Uterus (tissue), 4 donors: ENCODE data around the gene ARL2. TPM values are rescaled to one million over a fixed set of nuclear protein-coding genes. Genes with fewer than 3 reads are reported as not detected.

Source experiments
- DNase-seq, 2 donors: peaks; one replicate each; pipeline ENCODE4 v3.0.0-alpha.2; 2019 to 2020
- H3K27ac ChIP-seq, 2 donors: fragments of 200-600 bp; sonication (generic); 1 replicate in 1 of 2; 2 replicates in 1 of 2; pipeline ENCODE4 v1.5.1; 2016 to 2018
- H3K27me3 ChIP-seq, 2 donors: fragments of 200-600 bp; sonication (generic); one replicate each; pipeline ENCODE4 v1.5.1; 2018 to 2019; ENCODE audit warnings: control low read depth in 1 of 2
- H3K36me3 ChIP-seq, 2 donors: fragments of 200-600 bp; sonication (generic); one replicate each; pipeline ENCODE4 v1.5.1; 2019; ENCODE audit warnings: control low read depth in 1 of 2
- H3K4me1 ChIP-seq, 2 donors: fragments of 200-600 bp; sonication (generic); one replicate each; pipeline ENCODE4 v1.5.1; 2018 to 2019; ENCODE audit warnings: control low read depth in 1 of 2
- H3K4me3 ChIP-seq, 2 donors: fragments of 200-600 bp; sonication (generic); 1 replicate in 1 of 2; 2 replicates in 1 of 2; pipeline ENCODE4 v1.5.1; 2018 to 2019; ENCODE audit warnings: mild to moderate bottlenecking in 1 of 2
- H3K9me3 ChIP-seq, 2 donors: fragments of 200-600 bp; sonication (generic); one replicate each; pipeline ENCODE4 v1.5.1; 2019; ENCODE audit warnings: control low read depth in 1 of 2
- POLR2A ChIP-seq, 2 donors: fragments of 450-650 bp; IDR thresholded peaks; one replicate each; pipeline ENCODE4 v1.6.1; 2016; ENCODE audit warnings: antibody characterized with exemption in 2 of 2, mild to moderate bottlenecking in 1 of 2, moderate library complexity in 1 of 2
- intact Hi-C: fragments of 100-400 bp; cut with DNase I; formaldehyde crosslinking; loops from one replicate; pipeline ENCODE4 v1.15.1; 2023; ENCODE audit warnings: low total_unique reads
- microRNA-seq: library from miRNA; unstranded; fragments of <30 nt; microRNA quantifications from one replicate; pipeline ENCODE4, GENCODE V29; 2016; ENCODE audit warnings: borderline microRNAs expressed, borderline replicate concordance
- small RNA-seq: library from RNA; depleted of rRNA; stranded (forward); fragments of <200 nt; gene quantifications from one replicate; pipeline ENCODE3, GENCODE V24; 2016
- total RNA-seq, 4 donors: library from RNA; depleted of rRNA in 3 of 4; stranded (reverse); fragments of >200 nt in 3 of 4; gene quantifications; one replicate each; pipeline versions ENCODE4 v1.1.0 to v1.2.4, GENCODE V29; 2014 to 2023
- TF ChIP-seq, protein P1 (sequence below), 4 experiments: fragments of 200-600 bp in 2 of 4; fragments of 450-650 bp in 2 of 4; sonication (generic) in 2 of 4; IDR thresholded peaks; one replicate each; pipeline ENCODE4 v1.5.1; 2016 to 2019; ENCODE audit warnings: antibody characterized with exemption in 4 of 4, mild to moderate bottlenecking in 2 of 4, moderate library complexity in 1 of 4
- donor health status: DM: yes; HTN: yes; CAD: no.

Gene ARL2
- total RNA-seq, 4 donors from 2014 or later: 63.5 to 120 (median 93.8) TPM

DNA sequence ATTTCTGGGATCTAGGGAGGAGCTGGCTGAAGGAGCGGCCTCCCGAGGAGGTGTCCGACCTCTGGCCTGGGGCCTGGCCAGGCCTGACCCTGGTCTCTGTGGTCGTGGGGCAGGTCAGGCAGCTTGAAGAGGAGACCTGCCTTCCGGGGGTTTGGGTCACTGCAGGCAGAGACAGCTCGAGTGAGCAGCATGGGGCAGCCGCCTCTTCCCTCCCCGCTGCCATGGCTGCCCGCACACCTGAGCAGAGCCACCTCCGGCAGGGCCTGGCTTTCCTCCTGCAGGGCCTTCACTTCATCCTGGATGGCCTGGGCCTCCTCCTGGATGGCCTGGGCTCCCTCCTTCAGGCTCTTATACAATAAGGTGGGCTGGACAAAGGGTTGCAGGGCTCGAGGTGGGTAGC, 52.4 kb downstream of the ARL2 start:
- Histone ChIP-seq H3K4me1 (no peaks in the 10 kb centered on the region), H3K27me3 (no peaks in the 10 kb centered on the region), H3K36me3 (no peaks in the 10 kb centered on the region), H3K9me3 (no peaks in the 10 kb centered on the region), H3K27ac (no peak overlapping the region), H3K4me3 (no peak overlapping the region)
- intact Hi-C loops: no loop called here
- TF ChIP-seq, protein P1, sequence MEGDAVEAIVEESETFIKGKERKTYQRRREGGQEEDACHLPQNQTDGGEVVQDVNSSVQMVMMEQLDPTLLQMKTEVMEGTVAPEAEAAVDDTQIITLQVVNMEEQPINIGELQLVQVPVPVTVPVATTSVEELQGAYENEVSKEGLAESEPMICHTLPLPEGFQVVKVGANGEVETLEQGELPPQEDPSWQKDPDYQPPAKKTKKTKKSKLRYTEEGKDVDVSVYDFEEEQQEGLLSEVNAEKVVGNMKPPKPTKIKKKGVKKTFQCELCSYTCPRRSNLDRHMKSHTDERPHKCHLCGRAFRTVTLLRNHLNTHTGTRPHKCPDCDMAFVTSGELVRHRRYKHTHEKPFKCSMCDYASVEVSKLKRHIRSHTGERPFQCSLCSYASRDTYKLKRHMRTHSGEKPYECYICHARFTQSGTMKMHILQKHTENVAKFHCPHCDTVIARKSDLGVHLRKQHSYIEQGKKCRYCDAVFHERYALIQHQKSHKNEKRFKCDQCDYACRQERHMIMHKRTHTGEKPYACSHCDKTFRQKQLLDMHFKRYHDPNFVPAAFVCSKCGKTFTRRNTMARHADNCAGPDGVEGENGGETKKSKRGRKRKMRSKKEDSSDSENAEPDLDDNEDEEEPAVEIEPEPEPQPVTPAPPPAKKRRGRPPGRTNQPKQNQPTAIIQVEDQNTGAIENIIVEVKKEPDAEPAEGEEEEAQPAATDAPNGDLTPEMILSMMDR (IDR thresholded peaks at IDR 0.05): no peak
- TF ChIP-seq POLR2A (IDR thresholded peaks at IDR 0.05): no peak
- no peak for DNase-seq

DNA sequence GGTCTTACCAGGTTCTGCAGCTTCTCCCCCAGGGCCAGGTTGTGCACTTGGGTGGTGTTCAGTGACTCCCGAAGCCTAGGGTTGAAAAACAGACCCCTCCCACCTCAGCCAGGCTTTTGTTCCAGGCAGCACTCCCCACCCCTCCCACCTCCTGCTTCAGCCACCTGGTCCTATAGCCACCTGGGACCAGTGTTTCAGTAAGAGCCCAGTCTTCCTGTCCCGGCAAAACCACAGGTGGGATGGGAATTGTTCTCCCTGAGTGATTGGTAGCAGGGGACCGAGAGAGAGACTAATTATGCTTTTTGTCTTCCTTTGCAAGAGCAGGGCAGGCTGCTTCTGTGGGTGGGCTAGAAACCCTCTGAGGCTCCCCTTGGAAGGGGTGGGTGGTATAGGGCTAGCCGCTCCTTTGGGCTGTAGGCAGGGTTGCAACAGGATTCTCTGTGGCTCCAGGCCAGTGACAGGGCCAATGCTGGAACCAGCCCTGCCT, 52.9 kb downstream of the ARL2 start:
- Histone ChIP-seq H3K36me3 (no peaks in the 10 kb centered on the region), H3K9me3 (no peaks in the 10 kb centered on the region), H3K4me1 (no peaks in the 10 kb centered on the region), H3K27ac (no peak overlapping the region), H3K27me3 (no peaks in the 10 kb centered on the region), H3K4me3 (no peak overlapping the region)
- DNase-seq: no peak
- TF ChIP-seq POLR2A (IDR thresholded peaks at IDR 0.05): no peak
- TF ChIP-seq, protein P1 (IDR thresholded peaks at IDR 0.05): no peak
- intact Hi-C loops: no loop called here

DNA sequence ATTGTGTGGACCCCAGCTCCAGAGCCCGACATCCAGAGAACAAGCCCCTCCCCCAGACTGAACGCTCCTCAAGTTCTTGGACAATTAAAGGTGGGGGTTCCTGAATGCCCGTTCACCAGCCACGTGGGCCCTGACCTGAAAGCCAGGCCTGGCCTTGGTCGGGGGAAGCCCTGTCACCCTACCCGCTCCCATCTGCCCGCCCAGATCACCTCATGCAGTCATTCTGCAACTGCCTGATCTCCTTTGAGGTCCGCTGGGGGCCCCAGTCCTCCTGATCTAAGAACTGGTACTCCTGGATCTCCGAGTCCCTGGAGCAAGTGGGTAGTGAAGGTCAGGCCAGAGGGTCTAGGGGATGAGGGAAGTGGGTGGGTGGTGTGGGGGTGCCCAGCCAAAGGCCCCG, 53.5 kb downstream of the ARL2 start:
- Histone ChIP-seq H3K27ac (no peak overlapping the region), H3K27me3 (no peaks in the 10 kb centered on the region), H3K36me3 (no peaks in the 10 kb centered on the region), H3K9me3 (no peaks in the 10 kb centered on the region), H3K4me3 (no peak overlapping the region), H3K4me1 (no peaks in the 10 kb centered on the region)
- intact Hi-C loops: no loop called here
- no peak for DNase-seq
- TF ChIP-seq POLR2A (IDR thresholded peaks at IDR 0.05): no peak
- TF ChIP-seq, protein P1 (IDR thresholded peaks at IDR 0.05): no peak

DNA sequence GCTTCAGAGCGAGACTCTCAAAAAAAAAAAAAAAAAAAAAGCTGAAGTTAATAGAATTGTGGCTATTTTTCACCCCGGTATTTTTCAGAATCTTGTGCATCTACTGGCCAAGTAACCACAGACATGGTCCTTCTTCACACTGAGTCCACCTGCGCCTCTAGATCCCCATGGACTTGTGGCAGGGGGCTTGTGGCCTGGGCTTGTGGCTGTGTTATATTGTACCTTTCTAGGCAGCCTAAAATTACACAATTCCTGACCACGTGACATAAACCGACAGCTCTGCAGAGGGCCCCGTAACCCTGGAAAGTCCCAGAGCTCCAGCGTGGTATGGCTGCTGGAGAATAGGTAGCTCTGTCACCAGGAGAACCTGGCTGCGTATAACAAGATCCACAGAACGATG, 55.3 kb downstream of the ARL2 start:
- no peak for DNase-seq
- no peak overlapping the region for H3K27ac ChIP-seq
- no peaks in the 10 kb centered on the region for H3K27me3 ChIP-seq
- H3K4me1 ChIP-seq: no peaks in the 10 kb centered on the region
- no peaks in the 10 kb centered on the region for H3K9me3 ChIP-seq
- H3K4me3 ChIP-seq: no peak overlapping the region
- intact Hi-C loops: no loop called here
- TF ChIP-seq, protein P1 (IDR thresholded peaks at IDR 0.05): no peak
- TF ChIP-seq POLR2A (IDR thresholded peaks at IDR 0.05): no peak
- H3K36me3 ChIP-seq: no peaks in the 10 kb centered on the region

Small RNAs within 50 kb of the gene (microRNA-seq; reads per million reads assigned to microRNA genes)
- gene MIR6879: not detected

Small RNAs within 50 kb of the gene (small RNA-seq; reads per million reads assigned to genes)
- gene MIR6879: not detected
- not detected for gene SNX15

Other genes starting within 250 kb of the ARL2 start
- gene SF1, start 235.6 kb upstream of the ARL2 start, total RNA-seq: 100 to 1,000 TPM in 3 of 4 donors, 10 to 100 TPM in 1; 62.0 to 374 (median 219) TPM
- gene MAP4K2, start 210.9 kb upstream of the ARL2 start, total RNA-seq: 10 to 100 TPM; 10.2 to 49.1 (median 24.4) TPM
- gene MEN1, start 203.6 kb upstream of the ARL2 start, total RNA-seq: 10 to 100 TPM in 2 of 4 donors, 1 to 10 TPM in 2; 3.8 to 26.2 (median 14.9) TPM
- gene CDC42BPG, start 169.5 kb upstream of the ARL2 start, total RNA-seq: 1 to 10 TPM in 1 of 4 donors, under 1 TPM in 3; under 0.01 to 2.7 (median 0.30) TPM
- gene EHD1, start 135.5 kb upstream of the ARL2 start, total RNA-seq: 10 to 100 TPM in 3 of 4 donors, 1 to 10 TPM in 1; 3.5 to 78.7 (median 36.9) TPM
- 10 to 100 TPM in 3 of 4 donors, 1 to 10 TPM in 1; 6.8 to 39.6 (median 18.4) TPM for gene ATG2A, start 97.0 kb upstream of the ARL2 start, total RNA-seq
- 10 to 100 TPM in 2 of 4 donors, 1 to 10 TPM in 2; 6.7 to 23.4 (median 13.0) TPM for gene PPP2R5B, start 89.5 kb upstream of the ARL2 start, total RNA-seq
- not detected for gene GPHA2, start 78.3 kb upstream of the ARL2 start, total RNA-seq
- gene MAJIN, start 42.1 kb upstream of the ARL2 start, total RNA-seq: under 1 TPM in 1 of 4 donors, not detected in 3; under 0.01 TPM
- gene BATF2, start 17.2 kb upstream of the ARL2 start, total RNA-seq: 1 to 10 TPM in 1 of 4 donors, under 1 TPM in 1, not detected in 2; 0.90 to 3.7 TPM
- gene SNX15, start 13.3 kb downstream of the ARL2 start, total RNA-seq: 10 to 100 TPM; 13.1 to 27.6 (median 20.6) TPM
- gene SAC3D1, start 27.1 kb downstream of the ARL2 start, total RNA-seq: 10 to 100 TPM in 1 of 4 donors, 1 to 10 TPM in 3; 1.5 to 22.3 (median 7.9) TPM
- gene NAALADL1, start 44.4 kb downstream of the ARL2 start, total RNA-seq: 10 to 100 TPM in 2 of 4 donors, under 1 TPM in 2; 0.59 to 37.1 (median 17.6) TPM
- gene CDCA5, start 69.9 kb downstream of the ARL2 start, total RNA-seq: 1 to 10 TPM in 1 of 4 donors, under 1 TPM in 2, not detected in 1; 0.30 to 7.1 (median 0.77) TPM
- gene ZFPL1, start 70.1 kb downstream of the ARL2 start, total RNA-seq: 10 to 100 TPM in 3 of 4 donors, 1 to 10 TPM in 1; 9.0 to 37.5 (median 24.5) TPM
- 100 to 1,000 TPM in 3 of 4 donors, 10 to 100 TPM in 1; 96.1 to 447 (median 140) TPM for gene VPS51, start 82.1 kb downstream of the ARL2 start, total RNA-seq
- gene TM7SF2, start 97.7 kb downstream of the ARL2 start, total RNA-seq: 10 to 100 TPM in 1 of 4 donors, 1 to 10 TPM in 2, under 1 TPM in 1; 0.77 to 16.7 (median 5.5) TPM
- 1 to 10 TPM in 3 of 4 donors, not detected in 1; 4.6 to 9.6 (median 5.7) TPM for gene ZNHIT2, start 103.5 kb downstream of the ARL2 start, total RNA-seq
- gene FAU, start 108.0 kb downstream of the ARL2 start, total RNA-seq: 1,000 to 10,000 TPM in 3 of 4 donors, 100 to 1,000 TPM in 1; 161 to 5,220 (median 1,903) TPM
- gene MRPL49, start 108.2 kb downstream of the ARL2 start, total RNA-seq: 10 to 100 TPM; 27.6 to 69.2 (median 57.8) TPM
- 10 to 100 TPM; 34.7 to 88.8 (median 60.5) TPM for gene SYVN1, start 120.4 kb downstream of the ARL2 start, total RNA-seq
- not detected for gene SPDYC, start 156.1 kb downstream of the ARL2 start, total RNA-seq
- 100 to 1,000 TPM; 122 to 174 (median 157) TPM for gene CAPN1, start 167.8 kb downstream of the ARL2 start, total RNA-seq
- gene POLA2, start 247.8 kb downstream of the ARL2 start, total RNA-seq: 10 to 100 TPM in 2 of 4 donors, 1 to 10 TPM in 2; 3.3 to 13.5 (median 7.6) TPM